LNCaP clone FGC (cell line): ENCODE results near the gene PTGER2.

Experiments
- DNase-seq: peaks from one replicate; pipeline ENCODE4 v3.0.0-alpha.2; 2011; ENCODE audit warnings: low read depth
- H3K4me3 ChIP-seq: 2 replicates; pipeline ENCODE4 v1.5.1; 2011; ENCODE audit warnings: mild to moderate bottlenecking, low read depth, low read length, control low read depth
- CTCF ChIP-seq: IDR thresholded peaks from 2 replicates; pipeline ENCODE4 v1.5.1; 2012; ENCODE audit warnings: mild to moderate bottlenecking; ENCODE audit not compliant: control insufficient read depth, insufficient read depth; ENCODE audit errors: extremely low read depth

PTGER2 gene

GRCh38 chr14:52269100-52269499 lies 45.0 kb upstream of the PTGER2 start:
- no peak overlapping the region for H3K4me3 ChIP-seq
- TF ChIP-seq CTCF: no peak
- DNase-seq: no peak

- no peak overlapping the region for H3K4me3 ChIP-seq
- DNase-seq: no peak
- no peak for TF ChIP-seq CTCF
Measured at GRCh38 chr14:52269982-52270381, 44.1 kb upstream of the PTGER2 start.

GRCh38 chr14:52271538-52271937 lies 42.6 kb upstream of the PTGER2 start:
- no peak for DNase-seq
- no peak for TF ChIP-seq CTCF
- H3K4me3 ChIP-seq: no peak overlapping the region

GRCh38 chr14:52272375-52272774 lies 41.7 kb upstream of the PTGER2 start:
- no peak overlapping the region for H3K4me3 ChIP-seq
- TF ChIP-seq CTCF: peak; percentile 60
- DNase-seq: peak; percentile 10

- DNase-seq: no peak
- no peak for TF ChIP-seq CTCF
- H3K4me3 ChIP-seq: no peak overlapping the region
Measured at GRCh38 chr14:52275372-52275771, 38.7 kb upstream of the PTGER2 start.

- TF ChIP-seq CTCF: no peak
- no peak for DNase-seq
- H3K4me3 ChIP-seq: no peak overlapping the region
Measured at GRCh38 chr14:52277552-52277951, 36.6 kb upstream of the PTGER2 start.

- no peak for DNase-seq
- TF ChIP-seq CTCF: no peak
- no peak overlapping the region for H3K4me3 ChIP-seq
Measured at GRCh38 chr14:52279408-52279807, 34.7 kb upstream of the PTGER2 start.
